Measurements from ENCODE around the gene DYNC2H1. TPM values are rescaled to one million over a fixed set of nuclear protein-coding genes. Genes with fewer than 3 reads are reported as not detected.

The DYNC2H1 gene

Small RNA genes lying within 50 kb of the gene (small RNA-seq; reads per million reads assigned to genes)
- not detected for gene AP003461.1 (ENCODE audit: insufficient read depth)

Measured in mesendoderm (in vitro differentiated cells).